ENCODE results near the gene PKP3. TPM values are rescaled to one million over a fixed set of nuclear protein-coding genes. Genes with fewer than 3 reads are reported as not detected.

PKP3 gene, protein sequence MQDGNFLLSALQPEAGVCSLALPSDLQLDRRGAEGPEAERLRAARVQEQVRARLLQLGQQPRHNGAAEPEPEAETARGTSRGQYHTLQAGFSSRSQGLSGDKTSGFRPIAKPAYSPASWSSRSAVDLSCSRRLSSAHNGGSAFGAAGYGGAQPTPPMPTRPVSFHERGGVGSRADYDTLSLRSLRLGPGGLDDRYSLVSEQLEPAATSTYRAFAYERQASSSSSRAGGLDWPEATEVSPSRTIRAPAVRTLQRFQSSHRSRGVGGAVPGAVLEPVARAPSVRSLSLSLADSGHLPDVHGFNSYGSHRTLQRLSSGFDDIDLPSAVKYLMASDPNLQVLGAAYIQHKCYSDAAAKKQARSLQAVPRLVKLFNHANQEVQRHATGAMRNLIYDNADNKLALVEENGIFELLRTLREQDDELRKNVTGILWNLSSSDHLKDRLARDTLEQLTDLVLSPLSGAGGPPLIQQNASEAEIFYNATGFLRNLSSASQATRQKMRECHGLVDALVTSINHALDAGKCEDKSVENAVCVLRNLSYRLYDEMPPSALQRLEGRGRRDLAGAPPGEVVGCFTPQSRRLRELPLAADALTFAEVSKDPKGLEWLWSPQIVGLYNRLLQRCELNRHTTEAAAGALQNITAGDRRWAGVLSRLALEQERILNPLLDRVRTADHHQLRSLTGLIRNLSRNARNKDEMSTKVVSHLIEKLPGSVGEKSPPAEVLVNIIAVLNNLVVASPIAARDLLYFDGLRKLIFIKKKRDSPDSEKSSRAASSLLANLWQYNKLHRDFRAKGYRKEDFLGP
- total RNA-seq (0.39 TPM in 1 of 2 replicates, not detected in the other), polyA plus RNA-seq (0.16 and 0.78 TPM in 2 replicates), polyA minus RNA-seq (0.36 and 0.77 TPM in 2 replicates)
- 0.05 TPM for total RNA-seq (2013)

DNA sequence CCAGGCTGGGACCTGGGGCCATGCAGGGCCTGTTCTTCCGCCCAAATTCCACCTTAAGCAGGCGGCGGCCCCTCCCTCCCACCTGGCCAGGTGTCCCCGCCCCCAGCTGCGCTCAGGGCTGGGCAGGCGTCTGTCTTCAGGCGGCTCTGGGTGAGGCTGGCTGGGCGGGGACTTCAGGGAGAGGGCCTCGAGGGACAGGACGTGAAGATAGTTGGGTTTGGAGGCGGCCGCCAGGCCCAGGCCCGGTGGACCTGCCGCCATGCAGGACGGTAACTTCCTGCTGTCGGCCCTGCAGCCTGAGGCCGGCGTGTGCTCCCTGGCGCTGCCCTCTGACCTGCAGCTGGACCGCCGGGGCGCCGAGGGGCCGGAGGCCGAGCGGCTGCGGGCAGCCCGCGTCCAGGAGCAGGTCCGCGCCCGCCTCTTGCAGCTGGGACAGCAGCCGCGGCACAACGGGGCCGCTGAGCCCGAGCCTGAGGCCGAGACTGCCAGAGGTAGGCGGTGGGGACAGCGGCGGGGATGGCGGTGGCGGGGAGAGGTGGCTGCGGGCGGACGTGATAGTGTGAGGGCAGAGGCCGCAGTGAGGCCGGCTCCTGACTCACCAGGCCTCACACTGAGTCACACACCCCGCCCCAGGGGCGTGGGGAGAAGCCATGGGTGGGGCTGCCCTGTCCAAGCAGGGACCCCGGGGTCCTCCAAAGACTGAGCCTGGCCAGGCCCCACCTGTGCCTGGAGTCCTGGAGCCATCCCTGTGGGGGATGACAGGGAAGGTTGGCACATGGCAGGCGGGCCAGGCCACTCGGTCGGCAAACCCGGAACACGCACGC lies at the start of gene PKP3:
Gene PKP3, plus strand, starts transcription at position 176 of the 824 bp plus-strand sequence. Its CDS starts 84 bp downstream, at position 260.
- no peaks in the 10 kb centered on the region for H3K27me3 Mint-ChIP-seq

More for the DNA sequence above, at the start of gene PKP3:
- H3K4me1 Mint-ChIP-seq, result peaks cover 3% of the 10 kb centered on the region
- Histone ChIP-seq H3K36me3 (replicated peaks in 1 of 2; ENCODE audit: control extremely low read depth in 1 of 2, control insufficient read depth in 1 of 2, extremely low read depth in 1 of 2, insufficient read depth in 2 of 2, low read length in 1 of 2) (no peaks in the 10 kb centered on the region), H4K20me1 (ENCODE audit: control insufficient read depth, insufficient read depth, low read length, poor library complexity, severe bottlenecking) (no peaks in the 10 kb centered on the region), H2AFZ (ENCODE audit: insufficient read depth, low read depth, low read length, poor library complexity, severe bottlenecking) (no peak within 1 kb of the TSS), H3K79me2 (ENCODE audit: control insufficient read depth, insufficient read depth, low read length) (no peaks in the 10 kb centered on the region), H3K27ac (ENCODE audit: low read length in 2 of 2) (no peak within 1 kb of the TSS), H3K9ac (ENCODE audit: low read length) (no peak within 1 kb of the TSS), H3K27me3 (replicated peaks in 1 of 4; ENCODE audit: control extremely low read depth in 1 of 4, control insufficient read depth in 3 of 4, insufficient read depth in 4 of 4, low read length in 3 of 4) (peaks cover 0 to 7% (median 0%) of the 10 kb centered on the region in 4 experiments), H3K4me2 (replicated peaks; ENCODE audit: low read depth, low read length, poor library complexity, severe bottlenecking) (no peak within 1 kb of the TSS), H3K4me1 (ENCODE audit: control insufficient read depth in 2 of 2, insufficient read depth in 2 of 2, low read length in 2 of 2) (peaks cover 12 to 15% of the 10 kb centered on the region in 2 donors), H3K4me3 (ENCODE audit: control extremely low read depth in 1 of 5, extremely low read depth in 1 of 5, insufficient read depth in 1 of 5, low read depth in 2 of 5, low read length in 4 of 5) (no peak within 1 kb of the TSS), H3K9me3 (ENCODE audit: control extremely low read depth in 1 of 3, control insufficient read depth in 2 of 3, insufficient read depth in 1 of 3, low read length in 2 of 3) (no peaks in the 10 kb centered on the region)
- DNase-seq, result no peak
- intact Hi-C loops (cut with micrococcal nuclease), result no loop called here
- WGBS (ENCODE audit: insufficient coverage), result 96% methylated on average over 34 of the region's 57 CpGs
- ChIA-PET CTCF (no interaction called here), POLR2A (no interaction called here)
- H3K27ac Mint-ChIP-seq, result no peak within 1 kb of the TSS
- no peak for ATAC-seq (ENCODE audit: low read depth)
- no peak within 1 kb of the TSS for H3K4me3 Mint-ChIP-seq
- H3K9me3 Mint-ChIP-seq (ENCODE audit: insufficient read depth), result no peaks in the 10 kb centered on the region
- no peak for TF ChIP-seq EZH2 (IDR thresholded peaks at IDR 0.05; ENCODE audit: borderline replicate concordance, insufficient read depth, low read depth, low read length, poor library complexity, severe bottlenecking)
- TF ChIP-seq, protein P1, sequence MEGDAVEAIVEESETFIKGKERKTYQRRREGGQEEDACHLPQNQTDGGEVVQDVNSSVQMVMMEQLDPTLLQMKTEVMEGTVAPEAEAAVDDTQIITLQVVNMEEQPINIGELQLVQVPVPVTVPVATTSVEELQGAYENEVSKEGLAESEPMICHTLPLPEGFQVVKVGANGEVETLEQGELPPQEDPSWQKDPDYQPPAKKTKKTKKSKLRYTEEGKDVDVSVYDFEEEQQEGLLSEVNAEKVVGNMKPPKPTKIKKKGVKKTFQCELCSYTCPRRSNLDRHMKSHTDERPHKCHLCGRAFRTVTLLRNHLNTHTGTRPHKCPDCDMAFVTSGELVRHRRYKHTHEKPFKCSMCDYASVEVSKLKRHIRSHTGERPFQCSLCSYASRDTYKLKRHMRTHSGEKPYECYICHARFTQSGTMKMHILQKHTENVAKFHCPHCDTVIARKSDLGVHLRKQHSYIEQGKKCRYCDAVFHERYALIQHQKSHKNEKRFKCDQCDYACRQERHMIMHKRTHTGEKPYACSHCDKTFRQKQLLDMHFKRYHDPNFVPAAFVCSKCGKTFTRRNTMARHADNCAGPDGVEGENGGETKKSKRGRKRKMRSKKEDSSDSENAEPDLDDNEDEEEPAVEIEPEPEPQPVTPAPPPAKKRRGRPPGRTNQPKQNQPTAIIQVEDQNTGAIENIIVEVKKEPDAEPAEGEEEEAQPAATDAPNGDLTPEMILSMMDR (IDR thresholded peaks at IDR 0.05), result no peak
